Hepatocyte (in vitro differentiated cells): ENCODE measurements around the gene C1orf50. TPM values are rescaled to one million over a fixed set of nuclear protein-coding genes. Genes with fewer than 3 reads are reported as not detected.
A peak's percentile ranks its signal among the peaks of the same experiment; 100 is the strongest.
"Not testable (repeated sequence)": the region's sequence is repeated elsewhere in the genome, so short reads cannot be mapped to it uniquely, and the experiment has no call there.

ENCODE experiments used
- DNase-seq: peaks from one replicate; pipeline ENCODE4 v3.0.0-alpha.2; 2016; ENCODE audit warnings: low spot score
- H2AFZ ChIP-seq: fragments of 200-600 bp; sonication (generic); 2 replicates; pipeline ENCODE4 v1.6.0; 2016; ENCODE audit warnings: antibody characterized with exemption, mild to moderate bottlenecking
- H3K27ac ChIP-seq: fragments of 200-600 bp; sonication (generic); 2 replicates; pipeline ENCODE4 v1.5.1; 2016; ENCODE audit warnings: mild to moderate bottlenecking
- H3K27me3 ChIP-seq: fragments of 200-600 bp; sonication (generic); 2 replicates; pipeline ENCODE4 v1.6.1; 2016
- H3K36me3 ChIP-seq: fragments of 200-600 bp; sonication (generic); replicated peaks from 2 replicates; pipeline ENCODE4 v1.5.1; 2016; ENCODE audit warnings: low read depth; ENCODE audit not compliant: insufficient read depth
- H3K4me1 ChIP-seq: fragments of 200-600 bp; sonication (generic); 2 replicates; pipeline ENCODE4 v1.5.1; 2016; ENCODE audit warnings: mild to moderate bottlenecking, moderate library complexity; ENCODE audit not compliant: insufficient read depth
- H3K4me2 ChIP-seq: fragments of 200-600 bp; sonication (generic); 2 replicates; pipeline ENCODE4 v1.6.0; 2016
- H3K4me3 ChIP-seq: fragments of 200-600 bp; sonication (generic); 2 replicates; pipeline ENCODE4 v1.5.1; 2016; ENCODE audit warnings: mild to moderate bottlenecking
- H3K79me2 ChIP-seq: fragments of 200-600 bp; sonication (generic); 2 replicates; pipeline ENCODE4 v1.6.0; 2017; ENCODE audit warnings: mild to moderate bottlenecking
- H3K9me2 ChIP-seq: fragments of 200-600 bp; sonication (generic); replicated peaks from 2 replicates; pipeline ENCODE4 v1.6.0; 2017; ENCODE audit warnings: mild to moderate bottlenecking; ENCODE audit not compliant: insufficient read depth
- H3K9me3 ChIP-seq: fragments of 200-600 bp; sonication (generic); 2 replicates; pipeline ENCODE4 v1.5.1; 2016; ENCODE audit warnings: low read depth, mild to moderate bottlenecking
- H4K20me1 ChIP-seq: fragments of 200-600 bp; sonication (generic); 2 replicates; pipeline ENCODE4 v1.6.0; 2016; ENCODE audit warnings: mild to moderate bottlenecking; ENCODE audit not compliant: insufficient read depth, poor library complexity, severe bottlenecking
- EZH2 ChIP-seq: fragments of 200-600 bp; sonication (generic); IDR thresholded peaks from 2 replicates; pipeline ENCODE4 v1.6.1; 2016; ENCODE audit warnings: antibody characterized with exemption, mild to moderate bottlenecking, borderline replicate concordance
- EZH2phosphoT487 ChIP-seq: fragments of 200-600 bp; sonication (generic); IDR thresholded peaks from one replicate; pipeline ENCODE4 v1.6.1; 2018; ENCODE audit warnings: antibody characterized with exemption, mild to moderate bottlenecking, low read depth, moderate library complexity; ENCODE audit not compliant: unreplicated experiment, severe bottlenecking
- WGBS: methylation state at CpG from one replicate; pipeline ENCODE4 v1.1.6; 2016; ENCODE audit warnings: low lambda C conversion rate; ENCODE audit errors: missing lambda C conversion rate; 5-methylcytosine and 5-hydroxymethylcytosine counted together
- polyA plus RNA-seq: library from polyadenylated mRNA; unstranded; fragments of >200 nt; fragmentation: Nextera tagmentation; extraction: Ambion mirVana; gene quantifications from 2 replicates; pipeline ENCODE4 v1.2.1, GENCODE V29; 2016
- total RNA-seq: library from RNA; depleted of rRNA; stranded (reverse); fragments of >200 nt; gene quantifications from 2 replicates; pipeline ENCODE4 v1.2.3, GENCODE V29; 2014
- TF ChIP-seq, protein P1 (sequence below): fragments of 200-600 bp; sonication (generic); IDR thresholded peaks from 2 replicates; pipeline ENCODE4 v1.5.1; 2016; ENCODE audit warnings: antibody characterized with exemption, mild to moderate bottlenecking; ENCODE audit not compliant: poor library complexity

The C1orf50 gene
- total and polyA plus RNA-seq, 2 experiments from 2014 or later, result 5.7 to 15.2 TPM

DNA sequence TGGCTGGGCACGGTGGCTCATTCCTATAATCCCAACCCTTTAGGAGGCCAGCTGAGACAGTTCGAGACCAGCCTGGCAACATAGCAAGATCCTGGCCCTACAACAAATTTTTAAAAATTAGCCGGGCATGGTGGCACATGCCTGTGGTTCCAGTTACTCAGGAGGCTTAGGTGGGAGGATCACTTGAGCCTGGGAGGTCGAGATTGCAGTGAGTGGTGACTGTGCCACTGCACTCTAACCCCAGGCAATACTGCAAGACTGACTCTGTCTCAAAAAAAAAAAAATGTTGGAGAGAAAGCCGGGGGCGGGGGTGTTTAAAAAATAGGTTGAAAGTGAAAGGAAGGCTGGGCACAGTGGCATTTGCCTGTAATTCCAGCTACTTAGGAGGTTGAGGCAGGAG is 43.5 kb upstream of the C1orf50 start:
- no peak overlapping the region for H2AFZ ChIP-seq
- WGBS, result 91% methylated on average over 6 of the region's 6 CpGs
- peaks cover 3% of the 10 kb centered on the region for H3K4me1 ChIP-seq
- H3K36me3 ChIP-seq, result no peaks in the 10 kb centered on the region
- no peak overlapping the region for H3K27ac ChIP-seq
- H3K9me3 ChIP-seq, result no peaks in the 10 kb centered on the region
- H3K4me3 ChIP-seq, result no peak overlapping the region
- no peak overlapping the region for H3K4me2 ChIP-seq
- H4K20me1 ChIP-seq, result no peaks in the 10 kb centered on the region
- no peaks in the 10 kb centered on the region for H3K27me3 ChIP-seq
- no peaks in the 10 kb centered on the region for H3K79me2 ChIP-seq
- H3K9me2 ChIP-seq, result no peaks in the 10 kb centered on the region
- TF ChIP-seq EZH2phosphoT487 (no peak), EZH2 (no peak)
- TF ChIP-seq, protein P1, sequence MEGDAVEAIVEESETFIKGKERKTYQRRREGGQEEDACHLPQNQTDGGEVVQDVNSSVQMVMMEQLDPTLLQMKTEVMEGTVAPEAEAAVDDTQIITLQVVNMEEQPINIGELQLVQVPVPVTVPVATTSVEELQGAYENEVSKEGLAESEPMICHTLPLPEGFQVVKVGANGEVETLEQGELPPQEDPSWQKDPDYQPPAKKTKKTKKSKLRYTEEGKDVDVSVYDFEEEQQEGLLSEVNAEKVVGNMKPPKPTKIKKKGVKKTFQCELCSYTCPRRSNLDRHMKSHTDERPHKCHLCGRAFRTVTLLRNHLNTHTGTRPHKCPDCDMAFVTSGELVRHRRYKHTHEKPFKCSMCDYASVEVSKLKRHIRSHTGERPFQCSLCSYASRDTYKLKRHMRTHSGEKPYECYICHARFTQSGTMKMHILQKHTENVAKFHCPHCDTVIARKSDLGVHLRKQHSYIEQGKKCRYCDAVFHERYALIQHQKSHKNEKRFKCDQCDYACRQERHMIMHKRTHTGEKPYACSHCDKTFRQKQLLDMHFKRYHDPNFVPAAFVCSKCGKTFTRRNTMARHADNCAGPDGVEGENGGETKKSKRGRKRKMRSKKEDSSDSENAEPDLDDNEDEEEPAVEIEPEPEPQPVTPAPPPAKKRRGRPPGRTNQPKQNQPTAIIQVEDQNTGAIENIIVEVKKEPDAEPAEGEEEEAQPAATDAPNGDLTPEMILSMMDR, result no peak
- DNase-seq, result no peak

DNA sequence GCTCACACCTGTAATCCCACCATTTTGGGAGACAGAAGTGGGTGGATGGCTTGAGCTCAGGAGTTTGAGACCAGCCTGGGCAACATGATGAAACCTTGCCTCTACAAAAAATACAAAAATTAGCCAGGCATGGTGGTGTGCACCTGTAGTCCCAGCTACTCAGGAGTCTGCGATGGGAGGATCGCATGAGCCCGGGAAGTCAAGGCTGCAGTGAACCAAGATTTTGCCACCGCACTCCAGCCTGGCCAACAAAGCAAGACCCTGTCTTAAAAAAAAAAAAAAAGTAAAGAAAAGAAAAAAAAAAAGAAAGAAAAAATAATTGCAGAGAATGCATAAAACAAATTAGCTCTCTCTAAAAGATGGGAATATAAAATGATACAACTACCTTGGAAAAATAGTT is 41.2 kb upstream of the C1orf50 start:
- WGBS, result 100% methylated on average over 4 of the region's 4 CpGs
- H3K79me2 ChIP-seq, DNase-seq, H3K9me3 ChIP-seq, H3K27me3 ChIP-seq, H3K4me2 ChIP-seq, H3K36me3 ChIP-seq, H3K27ac ChIP-seq, H3K9me2 ChIP-seq, H4K20me1 ChIP-seq, H3K4me1 ChIP-seq, H3K4me3 ChIP-seq, H2AFZ ChIP-seq: not testable (repeated sequence)

DNA sequence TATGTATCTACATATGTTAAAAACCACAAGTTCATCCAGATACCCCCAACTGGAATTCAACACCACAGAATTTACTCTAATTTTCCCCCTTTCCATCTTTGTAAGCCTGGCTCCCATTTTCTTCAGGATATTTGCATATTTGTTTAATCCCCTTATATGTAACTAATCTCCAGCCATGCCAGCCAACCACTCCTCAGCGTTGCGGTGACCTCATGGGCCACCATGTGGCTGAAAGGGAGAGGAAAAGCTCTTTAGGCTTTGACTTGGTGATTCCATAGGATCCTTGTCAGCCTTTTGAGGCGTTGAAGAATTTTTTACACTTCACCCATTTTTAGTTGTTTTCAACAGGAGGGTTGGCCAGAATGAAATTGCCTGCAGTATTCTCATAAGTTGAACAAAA is 37.0 kb upstream of the C1orf50 start:
- Histone ChIP-seq H3K9me3 (no peaks in the 10 kb centered on the region), H3K36me3 (no peaks in the 10 kb centered on the region), H2AFZ (no peak overlapping the region), H3K4me2 (no peak overlapping the region), H3K27me3 (no peaks in the 10 kb centered on the region), H3K4me1 (peaks cover 18% of the 10 kb centered on the region), H3K9me2 (no peaks in the 10 kb centered on the region), H3K27ac (no peak overlapping the region), H3K4me3 (no peak overlapping the region), H4K20me1 (no peaks in the 10 kb centered on the region), H3K79me2 (no peaks in the 10 kb centered on the region)
- 87% methylated on average over 3 of the region's 3 CpGs for WGBS
- no peak for DNase-seq
- TF ChIP-seq EZH2phosphoT487, result no peak
- TF ChIP-seq, protein P1, result no peak
- TF ChIP-seq EZH2, result no peak

DNA sequence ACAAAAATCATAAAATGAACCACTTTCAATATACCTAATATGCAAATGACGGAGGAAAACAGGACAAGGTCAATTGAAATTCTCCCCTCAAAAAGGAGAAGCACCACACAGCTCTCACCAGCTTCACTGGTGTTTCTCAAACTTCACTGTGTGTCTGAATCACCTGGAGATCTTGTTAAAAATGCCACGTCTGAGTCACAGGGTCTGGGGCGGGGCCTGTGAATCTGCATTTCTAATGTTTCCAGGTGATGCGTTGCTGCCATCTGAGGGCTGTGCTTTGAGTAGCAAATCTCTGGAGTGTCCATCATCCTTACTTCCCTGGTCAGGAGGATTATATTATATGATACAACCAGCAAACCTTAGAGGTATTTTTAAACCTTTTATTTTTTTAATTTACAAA is 36.1 kb upstream of the C1orf50 start:
- H3K27ac ChIP-seq, result no peak overlapping the region
- no peak for DNase-seq
- H3K36me3 ChIP-seq, result no peaks in the 10 kb centered on the region
- H3K4me2 ChIP-seq, result no peak overlapping the region
- no peak overlapping the region for H3K4me3 ChIP-seq
- H4K20me1 ChIP-seq, result no peaks in the 10 kb centered on the region
- H3K9me2 ChIP-seq, result no peaks in the 10 kb centered on the region
- WGBS, result 66% methylated on average over 4 of the region's 4 CpGs
- H3K4me1 ChIP-seq, result peaks cover 18% of the 10 kb centered on the region
- TF ChIP-seq EZH2 (no peak), EZH2phosphoT487 (no peak)
- TF ChIP-seq, protein P1, result peak; percentile 17
- H3K79me2 ChIP-seq, result no peaks in the 10 kb centered on the region
- H2AFZ ChIP-seq, result no peak overlapping the region
- H3K27me3 ChIP-seq, result no peaks in the 10 kb centered on the region
- no peaks in the 10 kb centered on the region for H3K9me3 ChIP-seq
